ENCODE measurements around the gene CAPSL.
"Not testable (repeated sequence)": the region's sequence is repeated elsewhere in the genome, so short reads cannot be mapped to it uniquely, and the experiment has no call there.

Gene CAPSL

GRCh38 chr5:35904443-35905132 lies 33.8 kb downstream of the CAPSL start:
- DNase-seq, result no peak

DNA sequence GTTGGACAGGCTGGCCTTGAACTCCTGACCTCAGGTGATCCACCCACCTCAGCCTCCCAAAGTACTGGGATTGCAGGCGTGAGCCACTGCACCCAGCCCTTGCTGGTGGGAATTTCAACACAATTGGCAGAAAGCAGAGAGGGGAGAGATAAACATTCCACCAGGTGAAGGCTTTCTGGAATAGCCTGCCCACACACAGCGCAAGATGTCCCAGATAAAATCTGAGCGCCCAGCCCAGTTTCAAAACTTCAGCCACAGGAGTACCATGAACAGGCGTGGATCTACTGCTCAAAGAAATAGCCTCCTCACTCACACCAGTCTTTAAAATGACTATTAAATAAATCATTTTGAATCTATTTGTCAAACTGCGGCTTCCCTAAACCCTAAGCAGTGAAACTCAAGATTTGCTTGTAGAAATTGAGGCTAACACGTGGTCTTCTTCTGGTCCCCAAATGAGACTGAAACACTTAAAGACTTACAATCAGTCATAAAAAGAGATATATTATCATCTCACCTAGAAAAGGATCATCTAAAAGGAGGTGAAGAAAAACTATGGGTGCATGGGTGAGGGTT lies 34.7 kb downstream of the CAPSL start:
- DNase-seq, result no peak

GRCh38 chr5:35902046-35902672 lies 36.3 kb downstream of the CAPSL start:
- peak; percentile 46 for DNase-seq

- no peak for DNase-seq
Measured at GRCh38 chr5:35900972-35901695, 37.3 kb downstream of the CAPSL start.

- DNase-seq, result no peak
Measured at GRCh38 chr5:35899800-35900199, 38.6 kb downstream of the CAPSL start.

GRCh38 chr5:35898952-35899660 lies 39.3 kb downstream of the CAPSL start:
- no peak for DNase-seq

- DNase-seq, result no peak
Measured at GRCh38 chr5:35894131-35894530, 44.3 kb downstream of the CAPSL start.

GRCh38 chr5:35892799-35893198 lies 45.6 kb downstream of the CAPSL start:
- DNase-seq, result not testable (repeated sequence)

- no peak for DNase-seq
Measured at GRCh38 chr5:35890021-35891020, 48.1 kb downstream of the CAPSL start.

- DNase-seq, result peak; percentile 25
Measured at GRCh38 chr5:35887321-35888100, 50.9 kb downstream of the CAPSL start.

DNA sequence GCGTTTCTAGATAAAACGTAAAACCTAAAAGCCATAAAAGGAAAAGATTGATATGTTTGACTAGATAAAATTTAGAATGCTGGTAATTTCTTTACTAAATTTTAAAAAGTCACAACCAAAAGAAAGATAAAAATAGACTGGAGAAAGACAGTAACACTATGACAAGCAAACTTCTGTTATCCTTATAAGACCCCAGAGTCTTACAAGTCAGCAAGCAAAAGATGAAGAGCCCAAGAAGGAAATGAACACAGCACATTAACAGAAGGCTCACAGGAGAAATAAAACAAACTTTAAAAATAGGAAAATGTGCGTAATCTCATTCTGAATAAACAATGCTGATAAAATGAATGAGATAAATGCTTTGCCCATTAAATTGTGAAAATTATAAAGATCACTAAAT lies 52.0 kb downstream of the CAPSL start:
- DNase-seq, result no peak

DNA sequence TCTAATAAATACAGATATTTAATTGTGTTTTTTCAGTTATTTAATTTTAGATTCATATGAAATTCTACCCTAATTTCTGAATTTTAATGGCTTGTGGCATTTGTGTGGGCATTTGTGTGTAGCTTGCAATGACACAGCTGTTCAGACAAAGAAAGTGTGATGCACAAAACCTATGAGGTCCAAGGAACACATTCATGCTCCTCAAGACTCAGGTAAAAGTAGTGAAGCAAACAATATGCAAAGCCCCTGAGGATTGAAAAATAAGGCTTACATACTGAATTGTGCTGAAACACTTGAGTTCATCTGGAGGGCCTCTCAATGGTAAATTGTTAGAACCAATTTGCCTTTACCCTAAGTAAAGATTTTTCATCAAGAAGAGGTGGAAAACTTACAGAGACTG lies 53.6 kb downstream of the CAPSL start:
- no peak for DNase-seq

- DNase-seq, result peak; percentile 47
Measured at GRCh38 chr5:35884191-35884769, 54.1 kb downstream of the CAPSL start.

- no peak for DNase-seq
Measured at GRCh38 chr5:35881758-35882157, 56.7 kb downstream of the CAPSL start.

DNA sequence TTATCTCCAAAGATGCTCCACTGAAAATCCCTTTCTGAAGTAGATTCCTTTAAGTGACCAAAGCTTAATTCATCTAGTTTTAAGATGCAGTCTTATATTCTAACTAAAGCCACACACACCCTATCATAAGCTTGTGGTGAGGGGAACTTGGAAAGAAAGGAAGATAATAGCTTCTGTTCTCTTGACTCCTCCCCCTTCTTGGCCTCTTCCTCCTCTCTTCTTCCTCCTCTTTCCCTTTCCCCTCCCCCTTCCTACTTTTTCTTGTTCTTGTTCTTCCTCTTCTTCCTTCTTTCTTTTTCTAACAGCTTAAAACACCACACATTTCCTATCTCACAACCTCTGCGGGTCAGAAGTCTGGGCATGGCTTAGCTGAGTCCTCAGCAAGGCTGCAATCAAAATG lies 58.3 kb downstream of the CAPSL start:
- DNase-seq, result peak; percentile 84

GRCh38 chr5:35879649-35880048 lies 58.8 kb downstream of the CAPSL start:
- no peak for DNase-seq

DNA sequence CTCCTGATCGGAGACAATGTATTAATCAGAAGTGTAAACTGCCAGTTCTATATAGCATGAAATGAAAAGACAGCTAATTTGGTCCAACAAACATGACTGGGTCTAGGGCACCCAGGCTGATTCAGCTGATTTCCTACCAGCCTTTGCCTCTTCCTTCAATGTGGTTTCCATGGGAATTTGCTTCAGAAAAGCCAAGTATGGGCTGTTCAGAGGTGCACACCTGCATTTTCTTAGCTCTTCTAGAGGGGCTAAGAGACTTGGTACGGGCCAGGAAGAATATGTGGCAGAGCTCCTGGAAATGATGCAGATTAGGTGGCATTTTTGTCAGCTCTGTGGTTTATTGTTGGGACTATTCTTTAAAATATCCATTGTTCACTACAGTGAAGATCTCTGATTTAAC lies 59.3 kb downstream of the CAPSL start:
- DNase-seq, result no peak

DNA sequence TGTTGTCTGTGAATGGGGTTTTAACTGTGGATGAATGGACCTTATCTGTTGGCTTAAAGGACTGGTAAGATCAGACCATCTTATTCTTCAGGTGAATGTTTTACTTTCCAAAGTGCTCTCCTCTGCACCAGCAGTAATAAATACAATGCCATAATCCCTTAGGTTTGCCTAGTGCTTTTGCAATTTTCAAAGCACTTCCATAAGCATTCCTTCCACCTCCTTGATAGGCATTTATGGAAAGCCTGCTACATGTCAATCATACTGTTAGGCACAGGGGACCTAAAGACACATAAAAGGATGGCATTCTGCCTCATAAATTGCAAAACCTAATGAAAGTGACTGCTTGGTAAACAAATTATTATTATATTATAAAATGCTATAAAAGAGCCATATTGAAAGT lies 60.3 kb downstream of the CAPSL start:
- no peak for DNase-seq

GRCh38 chr5:35877655-35878054 lies 60.8 kb downstream of the CAPSL start:
- DNase-seq, result no peak

DNA sequence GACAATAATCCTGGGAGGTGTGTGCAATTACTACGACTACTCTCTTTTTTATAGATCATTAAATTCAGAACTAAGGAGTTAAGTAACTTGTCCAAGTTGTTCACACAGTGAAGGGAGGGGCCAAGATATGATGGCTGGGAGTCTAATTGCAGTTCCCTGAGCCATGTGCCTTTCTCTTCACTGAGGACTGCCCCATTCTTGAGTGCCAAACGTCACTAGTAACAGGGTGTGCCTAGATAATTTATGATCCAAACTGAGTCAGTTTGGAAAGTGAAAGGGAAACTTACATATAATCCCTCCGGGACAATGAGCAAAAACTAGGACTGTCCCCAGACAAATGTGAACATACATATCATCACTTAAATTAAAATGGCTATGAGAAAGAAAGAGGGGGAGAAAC lies 61.5 kb downstream of the CAPSL start:
- peak; percentile 85 for DNase-seq

DNA sequence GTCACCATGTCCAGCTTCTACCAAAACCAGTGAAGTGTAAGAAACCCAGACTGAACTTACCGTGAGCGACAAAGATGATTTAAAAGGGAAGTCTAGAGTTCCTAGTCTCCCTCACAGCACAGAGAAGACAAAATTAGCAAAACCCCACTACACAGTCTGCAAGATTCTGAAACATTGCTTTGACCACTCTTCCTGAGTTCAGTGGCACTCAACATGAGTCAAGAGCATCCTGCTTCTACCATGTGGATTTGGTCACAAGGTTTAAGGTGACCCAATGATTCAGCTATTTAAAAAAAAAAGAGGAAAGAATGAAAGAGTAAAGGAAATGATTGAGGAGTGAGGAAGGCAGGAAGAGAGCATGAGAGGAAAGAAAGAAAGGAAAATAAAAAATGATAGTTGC lies 62.0 kb downstream of the CAPSL start:
- no peak for DNase-seq

Data from OCI-M1 (cell line).